ENCODE measurements around the gene MYG1.

The MYG1 gene

DNA sequence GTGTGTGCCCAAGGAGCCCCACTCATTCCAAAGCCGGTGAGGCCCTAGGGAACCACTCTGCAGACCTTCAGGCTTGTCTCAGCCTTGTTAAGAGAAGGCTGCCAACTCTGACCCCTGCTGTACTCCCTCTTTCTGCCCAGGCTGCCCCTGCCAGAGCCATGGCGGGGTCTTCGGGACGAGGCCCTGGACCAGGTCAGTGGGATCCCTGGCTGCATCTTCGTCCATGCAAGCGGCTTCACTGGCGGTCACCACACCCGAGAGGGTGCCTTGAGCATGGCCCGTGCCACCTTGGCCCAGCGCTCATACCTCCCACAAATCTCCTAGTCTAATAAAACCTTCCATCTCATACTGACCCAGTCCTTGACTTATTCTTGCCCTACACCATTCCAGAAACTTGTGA lies 7.3 kb downstream of the MYG1 start:
- no peak overlapping the region for H3K4me3 ChIP-seq (replicated peaks in 1 of 2; ENCODE audit: low read depth in 2 of 2, low read length in 2 of 2)
- DNase-seq (ENCODE audit: low read depth in 2 of 2): no peak
- TF ChIP-seq, protein P1, sequence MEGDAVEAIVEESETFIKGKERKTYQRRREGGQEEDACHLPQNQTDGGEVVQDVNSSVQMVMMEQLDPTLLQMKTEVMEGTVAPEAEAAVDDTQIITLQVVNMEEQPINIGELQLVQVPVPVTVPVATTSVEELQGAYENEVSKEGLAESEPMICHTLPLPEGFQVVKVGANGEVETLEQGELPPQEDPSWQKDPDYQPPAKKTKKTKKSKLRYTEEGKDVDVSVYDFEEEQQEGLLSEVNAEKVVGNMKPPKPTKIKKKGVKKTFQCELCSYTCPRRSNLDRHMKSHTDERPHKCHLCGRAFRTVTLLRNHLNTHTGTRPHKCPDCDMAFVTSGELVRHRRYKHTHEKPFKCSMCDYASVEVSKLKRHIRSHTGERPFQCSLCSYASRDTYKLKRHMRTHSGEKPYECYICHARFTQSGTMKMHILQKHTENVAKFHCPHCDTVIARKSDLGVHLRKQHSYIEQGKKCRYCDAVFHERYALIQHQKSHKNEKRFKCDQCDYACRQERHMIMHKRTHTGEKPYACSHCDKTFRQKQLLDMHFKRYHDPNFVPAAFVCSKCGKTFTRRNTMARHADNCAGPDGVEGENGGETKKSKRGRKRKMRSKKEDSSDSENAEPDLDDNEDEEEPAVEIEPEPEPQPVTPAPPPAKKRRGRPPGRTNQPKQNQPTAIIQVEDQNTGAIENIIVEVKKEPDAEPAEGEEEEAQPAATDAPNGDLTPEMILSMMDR (IDR thresholded peaks at IDR 0.05; ENCODE audit: low read depth, low read length): no peak

- DNase-seq (ENCODE audit: low read depth in 2 of 2): no peak
- no peak overlapping the region for H3K4me3 ChIP-seq (replicated peaks in 1 of 2; ENCODE audit: low read depth in 2 of 2, low read length in 2 of 2)
- TF ChIP-seq, protein P1 (IDR thresholded peaks at IDR 0.05; ENCODE audit: low read depth, low read length): no peak
These were observed 8.8 kb downstream of the MYG1 start for GRCh38 chr12:53308276-53308675.

GRCh38 chr12:53313996-53314395 lies 14.5 kb downstream of the MYG1 start:
- H3K4me3 ChIP-seq (replicated peaks in 1 of 2; ENCODE audit: low read depth in 2 of 2, low read length in 2 of 2): no peak overlapping the region
- DNase-seq (ENCODE audit: low read depth in 2 of 2): no peak
- TF ChIP-seq, protein P1 (IDR thresholded peaks at IDR 0.05; ENCODE audit: low read depth, low read length): no peak

GRCh38 chr12:53320352-53321195 lies 21.1 kb downstream of the MYG1 start:
- TF ChIP-seq, protein P1 (IDR thresholded peaks at IDR 0.05; ENCODE audit: low read depth, low read length): no peak
- peak overlapping the region; percentile 77 to 97 for H3K4me3 ChIP-seq (replicated peaks in 1 of 2; ENCODE audit: low read depth in 2 of 2, low read length in 2 of 2)
- DNase-seq (ENCODE audit: low read depth in 2 of 2): peak in 1 of 2 donors; percentile 42

- peak overlapping the region; percentile 16 to 65 for H3K4me3 ChIP-seq (replicated peaks in 1 of 2; ENCODE audit: low read depth in 2 of 2, low read length in 2 of 2)
- DNase-seq (ENCODE audit: low read depth in 2 of 2): no peak
- TF ChIP-seq, protein P1 (IDR thresholded peaks at IDR 0.05; ENCODE audit: low read depth, low read length): no peak
These were observed 24.8 kb downstream of the MYG1 start for GRCh38 chr12:53324113-53324778.

DNA sequence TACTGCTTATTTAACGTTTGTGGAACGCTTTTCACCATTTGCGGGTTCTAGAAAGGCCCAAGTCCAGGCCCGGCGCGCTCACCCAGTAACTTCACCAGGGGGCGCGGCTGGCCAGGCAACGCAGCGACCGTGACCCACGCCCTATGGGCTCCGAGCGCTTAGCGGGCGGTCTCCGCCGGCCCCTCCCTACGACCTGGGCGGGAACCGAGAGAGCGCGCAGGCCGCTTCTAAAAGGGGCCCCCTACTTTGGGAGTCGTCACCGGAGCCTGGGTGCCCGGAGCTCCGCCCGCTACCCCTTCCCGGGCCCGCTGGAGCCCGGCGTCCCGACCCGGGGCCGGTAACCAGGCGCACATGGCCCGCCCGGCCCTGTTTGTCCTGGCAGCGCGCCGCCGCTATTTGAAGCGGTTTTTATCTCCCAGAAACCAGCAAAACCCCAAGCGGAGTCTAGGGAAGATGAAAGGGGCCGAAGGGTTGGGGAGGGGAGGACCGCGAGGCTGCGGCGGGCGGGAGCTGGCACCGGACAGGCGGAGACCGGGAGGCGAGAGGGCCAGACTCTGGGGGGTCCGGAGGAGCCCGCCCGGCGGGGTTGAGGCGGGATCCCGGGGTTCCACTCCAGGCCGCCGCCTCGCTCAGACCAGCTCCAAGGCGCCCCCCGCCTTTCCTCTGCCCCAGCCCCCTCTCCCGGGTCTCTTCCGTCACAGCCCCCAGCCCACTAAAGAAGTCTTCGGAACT lies 25.4 kb downstream of the MYG1 start:
- TF ChIP-seq, protein P1 (IDR thresholded peaks at IDR 0.05; ENCODE audit: low read depth, low read length): peak; percentile 72
- peak overlapping the region; percentile 56 to 65 for H3K4me3 ChIP-seq (replicated peaks in 1 of 2; ENCODE audit: low read depth in 2 of 2, low read length in 2 of 2)
- peak; percentile 92 to 96 for DNase-seq (ENCODE audit: low read depth in 2 of 2)

Data from cardiac fibroblast (primary cell).